PC-9 (cell line): ENCODE measurements around the gene ARHGEF37. TPM values are rescaled to one million over a fixed set of nuclear protein-coding genes. Genes with fewer than 3 reads are reported as not detected.

Source experiments
- BruUV-seq: library from RNA; stranded (reverse); fragments of 400-500 nt; replicated peaks from 2 replicates; lab custom pipeline; 2021; lab: Mats Ljungman, UMichigan
- CTCF ChIA-PET: fragments of 300-600 bp; sonication (Branson Sonifier 250); formaldehyde crosslinking; loops from one replicate; lab custom pipeline; 2022; ENCODE audit warnings: antibody characterized with exemption; lab: Charles Lee
- POLR2A ChIA-PET: fragments of 300-600 bp; sonication (Branson Sonifier 250); formaldehyde crosslinking; loops from one replicate; lab custom pipeline; 2022; ENCODE audit warnings: antibody characterized with exemption; ENCODE audit not compliant: unreplicated experiment; lab: Charles Lee
- DNase-seq, 2 experiments: peaks; one replicate each; pipeline versions ENCODE4 v3.0.0 to v3.0.0-alpha.2; 2015 to 2022; ENCODE audit warnings: mixed read lengths in 1 of 2
- H2AFZ ChIP-seq: fragments of 200-600 bp; sonication (generic); 2 replicates; pipeline ENCODE4 v1.8.1; 2017; ENCODE audit warnings: antibody characterized with exemption
- H3F3A ChIP-seq: fragments of 200-600 bp; sonication (generic); 2 replicates; pipeline ENCODE4 v1.8.1; 2017; ENCODE audit warnings: antibody characterized with exemption, mild to moderate bottlenecking, low read depth; ENCODE audit not compliant: insufficient read depth
- H3K27ac ChIP-seq: fragments of 200-600 bp; sonication (generic); 2 replicates; pipeline ENCODE4 v1.6.1; 2016; ENCODE audit warnings: mixed run types
- H3K27me3 ChIP-seq: fragments of 200-600 bp; sonication (generic); 2 replicates; pipeline ENCODE4 v1.6.1; 2016; ENCODE audit warnings: low read depth, mixed run types; ENCODE audit not compliant: insufficient read depth
- H3K36me3 ChIP-seq: fragments of 200-600 bp; sonication (generic); 2 replicates; pipeline ENCODE4 v1.6.1; 2016; ENCODE audit warnings: low read depth, mixed run types
- H3K4me1 ChIP-seq: fragments of 200-600 bp; sonication (generic); replicated peaks from 2 replicates; pipeline ENCODE4 v1.6.1; 2016; ENCODE audit warnings: mixed run types; ENCODE audit not compliant: insufficient read depth
- H3K4me2 ChIP-seq: fragments of 200-600 bp; sonication (generic); 2 replicates; pipeline ENCODE4 v1.6.1; 2017; ENCODE audit warnings: mixed run types
- H3K4me3 ChIP-seq: fragments of 200-600 bp; sonication (generic); 2 replicates; pipeline ENCODE4 v1.6.1; 2016; ENCODE audit warnings: mixed run types
- H3K79me2 ChIP-seq: fragments of 200-600 bp; sonication (generic); 2 replicates; pipeline ENCODE4 v1.6.1; 2017; ENCODE audit warnings: low read depth, mixed run types
- H3K9me2 ChIP-seq: fragments of 200-600 bp; sonication (generic); 2 replicates; pipeline ENCODE4 v1.8.1; 2017; ENCODE audit warnings: mild to moderate bottlenecking; ENCODE audit not compliant: insufficient read depth
- H3K9me3 ChIP-seq: fragments of 200-600 bp; sonication (generic); 2 replicates; pipeline ENCODE4 v1.8.1; 2016; ENCODE audit warnings: low read depth; ENCODE audit not compliant: insufficient read depth
- H4K20me1 ChIP-seq: fragments of 200-600 bp; sonication (generic); 2 replicates; pipeline ENCODE4 v1.8.1; 2017; ENCODE audit not compliant: insufficient read depth
- CTCF ChIP-seq: fragments of 200-600 bp; sonication (generic); conservative IDR thresholded peaks from 2 replicates; pipeline ENCODE4 v1.6.1; 2017; ENCODE audit warnings: mixed run types, antibody characterized with exemption, mild to moderate bottlenecking, moderate library complexity
- EZH2 ChIP-seq: fragments of 200-600 bp; sonication (generic); IDR thresholded peaks from 2 replicates; pipeline ENCODE4 v1.8.0; 2017; ENCODE audit warnings: antibody characterized with exemption, low read depth
- intact Hi-C: fragments of 100-400 bp; cut with micrococcal nuclease; formaldehyde crosslinking; loops from one replicate; pipeline ENCODE4 v1.10.0; 2022; ENCODE audit not compliant: unreplicated experiment
- total RNA-seq: library from RNA; stranded (reverse); gene quantifications from 2 replicates; pipeline ENCODE4 v1.2.3, GENCODE V29; 2021

ARHGEF37 gene
- total RNA-seq, 1 experiment from 2014 or later = 5.5 TPM

DNA sequence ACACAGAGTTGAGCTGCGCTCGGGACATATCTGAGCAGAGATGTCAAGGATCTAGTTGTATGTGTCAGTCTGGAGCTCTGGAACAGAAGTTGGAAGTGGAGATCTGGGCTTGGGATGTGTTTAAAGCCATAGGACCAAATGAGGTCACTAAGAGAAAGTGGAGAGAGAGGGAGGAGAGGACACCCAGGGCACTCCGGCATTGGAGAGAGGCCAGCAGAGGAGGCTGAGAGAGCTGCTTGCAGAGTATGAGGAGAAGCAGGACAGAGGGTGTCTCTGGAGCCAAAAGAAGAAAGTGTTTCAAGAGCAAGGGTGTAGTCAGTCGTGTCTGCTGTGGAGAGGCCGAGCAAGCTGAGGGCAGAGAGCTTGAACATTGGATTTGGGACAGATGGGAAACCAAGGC lies 34.7 kb downstream of the ARHGEF37 start:
- no peak for TF ChIP-seq CTCF
- TF ChIP-seq EZH2 = no peak
- no peak overlapping the region for H3K27ac ChIP-seq
- no peak overlapping the region for H3K4me2 ChIP-seq
- ChIA-PET POLR2A (no interaction called here), CTCF (no interaction called here)
- no peaks in the 10 kb centered on the region for H3K79me2 ChIP-seq
- intact Hi-C loops = loop anchor here (5.0 kb wide), 2 partner anchors 129 to 344 kb away; partner anchors contain the start of gene AFAP1L1
- peaks cover 42% of the 10 kb centered on the region for H3F3A ChIP-seq
- peaks cover under 1% of the 10 kb centered on the region; the same call in 1 of the 2 replicates for H3K9me3 ChIP-seq
- no peak for DNase-seq
- H4K20me1 ChIP-seq = no peaks in the 10 kb centered on the region
- H3K36me3 ChIP-seq = no peaks in the 10 kb centered on the region
- no peak overlapping the region for H3K4me3 ChIP-seq
- no peak overlapping the region for H2AFZ ChIP-seq
- H3K27me3 ChIP-seq = no peaks in the 10 kb centered on the region
- no TSS peak for BruUV-seq
- H3K9me2 ChIP-seq = no peaks in the 10 kb centered on the region
- peaks cover 42% of the 10 kb centered on the region for H3K4me1 ChIP-seq

DNA sequence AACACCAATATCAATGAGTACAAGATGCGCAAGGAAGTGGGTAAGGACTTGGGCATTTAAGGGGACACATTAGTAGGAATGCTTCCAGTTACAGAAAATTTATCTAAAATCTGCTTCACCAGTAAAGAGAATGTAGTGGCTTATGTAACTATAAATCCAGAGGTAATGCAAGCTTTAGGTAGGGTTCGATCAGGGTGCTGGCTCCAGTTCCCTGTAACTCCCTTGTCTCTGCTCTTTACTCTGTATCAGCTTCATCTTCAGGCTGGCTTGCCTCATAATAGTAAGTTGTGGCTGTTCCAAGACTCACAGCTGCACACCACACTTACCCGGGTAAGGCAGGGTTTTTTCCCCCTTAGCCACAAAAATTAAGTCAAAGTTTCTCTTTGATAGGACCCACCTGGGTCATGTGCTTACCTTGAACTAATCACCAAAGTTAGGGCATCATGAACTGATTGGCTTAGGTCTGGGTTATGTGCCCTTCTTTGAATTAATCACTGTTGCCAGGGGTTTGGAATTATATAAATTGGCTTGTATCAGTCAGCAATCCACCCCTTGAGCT lies 35.5 kb downstream of the ARHGEF37 start:
- Histone ChIP-seq H3K79me2 (no peaks in the 10 kb centered on the region), H3K9me3 (no peaks in the 10 kb centered on the region), H3K4me3 (no peak overlapping the region), H3K9me2 (no peaks in the 10 kb centered on the region), H3K4me2 (no peak overlapping the region), H3F3A (peaks cover 42% of the 10 kb centered on the region), H3K36me3 (no peaks in the 10 kb centered on the region), H3K4me1 (peaks cover 42% of the 10 kb centered on the region), H3K27ac (no peak overlapping the region), H3K27me3 (no peaks in the 10 kb centered on the region), H4K20me1 (no peaks in the 10 kb centered on the region), H2AFZ (no peak overlapping the region)
- no TSS peak for BruUV-seq
- ChIA-PET CTCF (interaction anchor here (1.0 to 2.5 kb wide), 2 partner anchors 54 to 144 kb away, joined by 5 to 9 read pairs; no protein-coding TSS in a partner anchor), POLR2A (no interaction called here)
- intact Hi-C loops = loop anchor here (5.0 kb wide), 2 partner anchors 130 to 345 kb away; partner anchors contain the start of gene AFAP1L1
- TF ChIP-seq CTCF (no peak), EZH2 (no peak)
- DNase-seq = no peak

- DNase-seq = no peak
- TF ChIP-seq EZH2 = no peak
- no peak for TF ChIP-seq CTCF
- intact Hi-C loops = loop anchor here (1.0 to 5.0 kb wide), 8 partner anchors 37 to 346 kb away; partner anchors contain the start of genes AFAP1L1 and ARHGEF37
- Histone ChIP-seq H4K20me1 (no peaks in the 10 kb centered on the region), H3K4me2 (no peak overlapping the region), H3K27ac (peak overlapping the region; percentile 54), H3K36me3 (no peaks in the 10 kb centered on the region), H3F3A (peaks cover 42% of the 10 kb centered on the region), H3K9me3 (no peaks in the 10 kb centered on the region), H3K4me1 (peaks cover 42% of the 10 kb centered on the region), H3K9me2 (no peaks in the 10 kb centered on the region), H3K4me3 (no peak overlapping the region), H2AFZ (no peak overlapping the region), H3K79me2 (no peaks in the 10 kb centered on the region), H3K27me3 (no peaks in the 10 kb centered on the region)
- ChIA-PET POLR2A (no interaction called here), CTCF (interaction anchor here (0.6 to 2.5 kb wide), 7 partner anchors 8 to 250 kb away, joined by 3 to 9 read pairs (median 5); no protein-coding TSS in a partner anchor)
- BruUV-seq = no TSS peak
Observed at GRCh38 chr5:149617760-149618306, 36.5 kb downstream of the ARHGEF37 start.
